HG03108 (cell line): ENCODE data around the gene KIRREL3.
A peak's percentile ranks its signal among the peaks of the same experiment; 100 is the strongest.

Experiments
- ATAC-seq: cut with Tn5 transposase; IDR thresholded peaks from one replicate; pipeline ENCODE4 v1.9.1; 2021; ENCODE audit warnings: moderate library complexity; ENCODE audit not compliant: unreplicated experiment

KIRREL3 gene

DNA sequence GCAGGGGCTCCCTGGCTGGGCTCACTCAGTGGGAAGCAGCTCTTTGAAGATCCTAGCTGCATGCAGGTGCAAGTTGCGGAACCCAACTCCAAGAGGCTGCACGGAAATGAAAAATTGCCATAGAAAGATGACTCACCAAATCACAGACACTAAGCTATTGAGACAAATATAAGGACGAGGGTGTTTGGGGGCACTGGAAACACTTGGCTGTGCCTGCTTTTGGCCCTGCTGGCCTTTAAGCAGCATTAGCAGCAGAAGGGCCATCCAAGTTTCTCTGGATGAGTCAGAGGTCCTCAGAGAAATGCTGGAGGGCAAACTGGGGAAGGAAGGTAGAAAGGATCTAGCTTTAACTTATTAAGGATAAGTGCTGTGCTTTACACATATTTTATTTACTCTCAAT is 282.3 kb downstream of the KIRREL3 start:
- no peak for ATAC-seq

DNA sequence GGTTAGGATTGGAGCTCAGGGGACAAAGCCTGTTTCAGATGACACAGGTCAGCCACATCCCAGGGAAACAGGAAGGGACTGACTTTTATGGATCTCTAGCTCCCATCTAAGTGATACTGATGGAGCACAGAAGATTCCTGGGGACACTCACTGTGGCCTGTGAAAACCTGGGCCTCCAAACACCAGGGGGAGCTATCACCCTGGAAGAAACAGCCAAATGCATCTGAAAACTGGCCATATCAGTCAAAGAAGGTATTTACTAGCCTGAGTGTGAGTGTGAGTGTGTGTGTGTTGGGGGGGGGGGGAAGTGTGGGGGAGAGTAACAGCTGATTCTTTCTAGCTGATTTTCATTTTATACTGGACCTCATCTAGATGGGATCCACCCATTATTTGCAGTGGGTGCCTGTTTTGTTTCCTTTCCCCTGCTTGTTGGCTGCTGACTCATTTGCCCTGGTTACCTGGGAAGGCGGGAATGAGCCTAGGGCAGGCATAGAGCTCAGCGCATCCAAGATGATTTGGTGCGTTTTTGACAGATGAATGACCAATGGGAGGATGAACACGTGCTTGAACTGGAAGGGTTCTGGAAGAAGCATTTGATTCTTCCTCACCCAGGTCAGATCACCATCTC is 284.0 kb downstream of the KIRREL3 start:
- no peak for ATAC-seq

DNA sequence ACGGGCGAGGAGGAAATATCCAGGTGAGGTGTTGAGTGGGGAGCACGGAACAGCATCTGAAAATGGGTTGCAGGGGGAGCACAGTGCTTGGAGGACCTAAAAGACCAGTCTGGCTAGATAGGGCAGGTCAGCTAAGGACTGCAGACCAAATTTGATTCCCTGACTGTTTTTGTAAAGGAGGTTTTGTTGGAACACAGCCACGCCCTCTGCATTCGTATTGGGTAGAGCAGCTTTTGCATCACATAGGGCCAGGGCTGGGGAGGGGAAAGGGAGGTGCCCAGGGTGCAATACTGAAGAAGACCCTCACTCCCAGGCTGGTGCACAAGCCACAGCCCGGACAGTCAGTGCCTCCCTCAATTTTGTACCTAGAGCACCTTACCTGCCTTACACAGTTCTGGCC is 286.8 kb downstream of the KIRREL3 start:
- ATAC-seq: no peak

DNA sequence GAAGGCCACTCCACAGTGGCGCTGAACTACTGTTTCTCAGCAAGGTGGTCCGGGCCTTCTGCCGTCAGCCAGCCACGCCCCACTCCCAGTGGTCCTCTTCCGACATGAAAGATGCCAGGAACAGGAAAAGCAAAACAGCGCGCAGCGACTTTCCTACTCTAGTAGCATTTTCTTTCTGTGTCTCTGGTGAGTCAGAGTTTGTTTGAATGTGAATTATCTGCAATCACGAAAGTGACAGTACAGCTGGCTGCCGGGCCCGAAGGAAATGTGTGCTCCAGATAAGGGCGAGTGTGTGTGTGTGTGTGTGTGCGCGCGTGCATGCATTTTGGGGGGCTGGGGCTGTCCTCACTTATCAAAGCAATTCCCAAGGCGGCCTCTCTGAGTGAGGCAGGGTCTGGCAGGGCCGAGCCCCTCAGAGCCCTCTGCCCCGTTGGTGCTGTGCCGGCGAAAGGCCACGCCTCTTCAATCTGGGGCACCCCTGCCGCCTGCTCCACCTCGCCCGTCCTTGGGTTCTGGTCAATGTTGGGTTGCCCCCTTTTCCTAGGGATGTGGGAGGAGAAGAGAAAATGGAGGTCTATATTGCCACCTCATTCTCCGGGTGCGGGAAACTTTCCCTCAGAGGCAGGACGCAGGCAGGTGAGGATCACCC is 288.5 kb downstream of the KIRREL3 start:
- ATAC-seq: no peak

DNA sequence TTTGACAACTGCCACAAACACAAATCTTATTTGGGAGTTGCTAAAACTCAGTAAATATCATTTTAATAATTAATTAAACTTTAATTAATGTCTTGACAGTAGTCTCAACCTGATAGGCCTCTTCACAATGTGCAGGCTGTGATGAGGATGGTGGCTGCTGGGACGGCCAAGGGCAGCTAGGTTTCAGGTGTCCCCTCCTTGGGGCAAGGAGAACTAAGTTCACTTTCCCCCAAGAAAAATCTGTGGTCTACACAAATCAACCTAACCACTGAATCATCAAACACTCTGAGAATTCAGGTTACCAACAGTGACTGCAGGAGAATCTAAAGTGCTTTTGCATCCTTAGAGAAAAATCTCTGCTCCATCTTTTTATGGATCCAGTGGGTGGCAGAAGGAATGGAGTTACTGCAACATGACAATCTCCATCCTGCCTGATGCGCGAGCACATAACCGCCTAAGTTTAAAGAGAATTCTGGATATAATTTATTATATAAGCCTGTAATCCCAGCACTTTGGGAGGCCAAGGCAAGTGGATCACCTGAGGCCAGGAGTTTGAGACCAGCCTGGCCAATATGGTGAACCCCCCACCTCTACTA is 289.7 kb downstream of the KIRREL3 start:
- no peak for ATAC-seq

DNA sequence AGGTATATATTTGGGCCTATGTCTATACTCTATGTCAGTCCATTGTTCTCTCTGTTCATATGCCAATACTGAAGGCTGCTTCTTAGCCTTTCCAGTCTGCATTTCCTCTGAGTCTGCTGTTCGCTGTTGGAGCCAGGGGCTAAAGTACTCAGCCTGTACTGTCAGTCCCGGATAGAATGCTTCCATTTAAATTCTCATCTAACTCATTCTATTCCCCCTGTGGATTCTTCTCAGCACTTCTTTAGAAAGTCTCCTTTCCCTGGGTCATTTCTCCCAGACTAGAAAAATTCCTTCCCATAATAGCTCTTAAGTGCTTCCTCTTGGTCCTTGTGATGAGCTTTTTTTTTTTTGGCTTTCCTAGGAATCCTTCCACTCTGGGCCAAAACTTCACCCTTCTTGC is 293.1 kb downstream of the KIRREL3 start:
- no peak for ATAC-seq

DNA sequence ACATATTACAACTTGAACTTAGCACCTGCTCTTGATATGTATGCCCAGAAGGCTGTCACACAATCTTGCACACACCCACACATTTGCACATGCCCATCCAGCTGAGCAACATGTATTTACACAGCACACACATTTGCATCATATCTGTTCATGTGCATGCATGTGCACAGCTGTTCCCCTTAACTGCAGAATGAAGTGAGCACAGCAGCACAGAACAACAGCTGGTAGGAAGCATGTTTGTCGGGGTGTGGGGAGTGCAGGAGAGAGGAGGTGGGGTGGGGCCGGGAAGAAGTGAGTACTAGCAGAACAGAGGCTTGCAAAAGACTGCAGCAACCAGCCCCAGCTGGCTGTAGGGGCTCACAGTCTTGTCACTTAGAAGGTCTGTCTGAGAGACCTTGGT is 296.5 kb downstream of the KIRREL3 start:
- no peak for ATAC-seq

DNA sequence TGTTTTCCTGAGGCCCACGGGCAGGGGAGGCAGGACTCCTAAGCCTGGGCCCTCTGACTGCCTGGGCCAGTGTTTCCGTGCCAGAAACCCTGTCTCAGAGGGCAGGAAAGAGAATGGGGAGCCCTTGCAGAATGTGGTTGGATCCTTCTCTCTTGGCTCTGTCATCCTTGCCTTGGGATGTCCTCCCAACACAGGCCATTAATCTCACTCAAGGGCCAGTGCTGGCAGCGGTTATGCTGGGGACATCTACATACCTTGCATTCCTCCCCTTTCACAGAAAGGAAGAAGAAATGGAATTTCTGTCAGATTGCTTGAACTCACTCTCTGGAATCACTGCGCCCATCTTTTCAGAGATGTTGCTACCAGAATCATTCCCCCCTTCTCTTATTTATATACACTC is 296.9 kb downstream of the KIRREL3 start:
- ATAC-seq: no peak

DNA sequence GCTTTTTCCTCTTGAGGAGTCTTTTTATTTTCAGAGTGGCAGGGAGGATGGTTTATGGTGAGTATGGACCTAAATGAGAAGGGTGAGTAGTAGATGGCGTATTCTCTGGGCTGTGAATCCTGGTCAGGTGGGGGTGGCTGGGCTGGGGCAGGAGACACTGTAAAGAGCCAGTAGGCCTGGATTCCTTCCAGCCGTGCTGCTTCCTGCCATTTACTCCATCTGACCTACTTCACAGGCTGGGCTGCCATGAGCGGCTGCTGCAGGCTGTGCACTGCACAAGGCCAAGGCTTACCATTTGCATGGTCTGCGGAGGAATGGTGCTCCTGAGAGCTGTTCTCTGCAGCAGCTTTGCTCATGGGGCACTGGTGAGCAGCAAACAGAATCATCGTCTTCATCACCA is 297.6 kb downstream of the KIRREL3 start:
- ATAC-seq: no peak

DNA sequence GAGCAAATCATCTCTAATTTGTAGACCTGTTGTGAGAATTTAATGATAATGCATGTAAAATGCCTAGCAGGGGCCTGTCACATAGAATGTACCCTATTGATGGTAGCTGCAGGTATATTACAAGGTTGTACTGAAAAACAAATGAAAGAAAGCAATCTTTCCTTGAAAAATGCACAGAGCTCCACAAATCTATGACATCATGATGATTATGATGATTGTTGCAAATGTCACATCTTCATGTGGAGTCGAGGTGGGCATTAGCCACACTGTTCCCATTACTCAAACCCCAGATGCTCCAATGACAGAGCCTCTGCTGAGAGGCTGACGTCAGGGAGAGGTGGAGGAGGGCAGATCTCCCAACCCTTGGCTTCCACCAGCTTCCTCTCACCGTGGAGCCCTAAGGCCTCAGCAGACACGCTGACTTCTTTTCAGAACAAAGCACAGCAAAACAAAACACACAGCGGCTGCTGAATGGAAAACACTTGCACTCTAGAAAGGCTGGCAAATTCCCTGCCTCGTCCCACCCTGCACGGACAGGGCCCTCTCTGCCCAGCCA is 298.3 kb downstream of the KIRREL3 start:
- no peak for ATAC-seq

DNA sequence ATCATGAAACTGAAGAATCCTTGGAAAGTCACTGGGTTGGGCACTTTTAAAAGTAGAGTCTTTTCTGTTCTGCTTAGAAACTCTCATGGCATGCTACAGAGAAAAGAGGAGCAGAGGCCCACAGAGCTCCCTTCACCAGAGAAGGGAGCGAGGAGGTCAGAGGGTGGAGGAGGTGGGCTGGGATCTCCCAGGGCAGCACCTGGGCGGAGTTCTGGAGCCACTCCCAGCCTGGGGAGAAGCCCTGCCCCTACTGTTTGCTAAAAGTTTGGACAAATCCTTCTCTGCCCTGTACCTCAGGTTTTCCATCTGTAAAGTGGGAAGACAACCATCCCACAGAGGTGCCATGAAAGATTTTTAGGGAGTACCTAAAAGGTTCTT is 299.1 kb downstream of the KIRREL3 start:
- no peak for ATAC-seq

DNA sequence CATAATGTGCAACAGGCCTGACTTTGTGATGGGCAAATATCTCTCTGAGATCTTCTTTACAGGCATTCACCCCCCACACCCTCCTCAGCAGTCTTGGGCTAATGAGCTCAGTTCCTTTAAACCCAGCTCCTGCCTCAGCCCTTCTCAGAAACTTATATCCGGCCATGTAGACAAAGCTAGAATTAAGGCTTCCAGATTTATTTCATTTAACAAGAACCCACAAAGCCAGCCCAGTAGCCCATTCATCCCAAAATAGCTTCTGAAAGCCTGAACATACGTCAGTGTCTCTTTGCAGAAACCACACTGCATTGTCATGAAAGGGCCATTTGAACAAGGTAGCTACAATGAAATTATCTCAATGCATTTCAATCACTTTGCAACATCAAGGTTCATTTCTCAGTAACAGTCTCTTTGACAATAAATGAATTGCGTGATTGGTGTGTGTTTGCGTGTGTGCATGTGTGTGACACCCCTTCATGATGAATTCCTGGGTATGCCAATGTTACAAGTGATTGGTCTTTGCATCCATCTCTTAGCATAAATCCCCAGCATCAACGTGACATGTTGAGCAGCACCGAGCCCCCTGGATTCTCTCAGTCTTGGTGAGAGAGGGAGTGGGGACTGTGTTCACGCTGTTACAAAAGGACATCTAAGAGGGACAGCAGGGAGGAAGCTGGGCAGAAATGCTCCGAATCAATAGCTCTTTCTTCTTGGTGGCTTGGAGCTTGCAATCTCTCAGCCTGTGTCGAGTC is 299.6 kb downstream of the KIRREL3 start:
- peak; percentile 61 for ATAC-seq

DNA sequence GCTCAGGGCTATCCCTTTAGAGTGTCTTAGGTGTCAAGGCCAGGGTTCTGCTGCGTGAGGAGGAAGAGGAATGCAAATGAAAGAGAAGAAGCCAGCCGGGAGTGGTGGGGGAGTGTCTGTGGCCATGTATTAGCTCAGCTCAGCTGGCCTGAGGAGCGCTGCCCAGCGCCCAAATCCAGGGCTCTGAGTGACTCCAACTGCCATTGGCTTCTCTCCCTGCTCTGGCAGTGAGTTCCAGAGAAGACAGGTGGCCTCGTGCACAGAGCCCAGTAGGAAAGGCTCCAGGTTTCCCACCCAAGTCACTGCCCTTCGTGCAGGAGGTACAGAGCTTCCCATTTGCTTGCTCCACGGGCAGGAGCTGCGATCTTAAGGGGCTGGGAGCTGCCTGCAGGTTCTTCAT is 302.0 kb downstream of the KIRREL3 start:
- ATAC-seq: no peak

DNA sequence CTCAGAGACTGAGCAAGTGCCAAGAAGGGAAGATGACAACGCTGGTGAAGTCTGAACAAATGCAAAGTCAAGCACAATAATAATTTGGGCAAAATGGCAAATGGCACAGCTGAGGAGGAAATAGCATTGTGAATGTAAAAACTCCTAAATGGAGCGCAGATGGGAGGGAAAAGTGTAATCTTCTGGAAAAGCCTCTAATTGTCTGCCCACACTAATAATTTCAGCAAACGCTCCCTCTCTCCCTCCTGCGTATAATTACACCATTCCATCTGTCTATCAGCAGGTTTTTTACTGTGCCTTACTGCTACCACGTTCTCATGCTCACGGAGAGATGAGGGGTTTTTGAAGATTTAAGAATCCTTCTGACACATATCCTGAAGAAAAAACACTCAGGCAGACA is 302.6 kb downstream of the KIRREL3 start:
- ATAC-seq: no peak

DNA sequence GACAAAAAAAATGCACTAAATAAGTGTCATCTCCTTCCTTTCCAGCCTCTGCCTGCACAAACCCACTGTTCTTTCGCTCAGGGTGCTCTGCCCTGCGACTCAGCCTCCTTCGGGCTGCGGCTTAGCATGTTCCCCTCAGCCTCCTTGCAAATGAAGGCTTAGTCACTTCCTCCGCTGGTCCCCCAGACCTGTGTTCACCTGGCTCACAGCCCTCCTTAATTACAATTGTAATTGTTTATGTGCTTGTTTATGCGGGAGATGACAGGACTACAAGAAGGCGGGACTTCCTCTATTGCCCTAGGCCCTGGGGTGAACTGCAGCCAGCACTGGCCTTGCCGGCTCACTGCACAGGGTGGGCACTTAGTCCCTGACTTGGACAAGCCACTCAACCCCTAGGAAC is 303.6 kb downstream of the KIRREL3 start:
- no peak for ATAC-seq

DNA sequence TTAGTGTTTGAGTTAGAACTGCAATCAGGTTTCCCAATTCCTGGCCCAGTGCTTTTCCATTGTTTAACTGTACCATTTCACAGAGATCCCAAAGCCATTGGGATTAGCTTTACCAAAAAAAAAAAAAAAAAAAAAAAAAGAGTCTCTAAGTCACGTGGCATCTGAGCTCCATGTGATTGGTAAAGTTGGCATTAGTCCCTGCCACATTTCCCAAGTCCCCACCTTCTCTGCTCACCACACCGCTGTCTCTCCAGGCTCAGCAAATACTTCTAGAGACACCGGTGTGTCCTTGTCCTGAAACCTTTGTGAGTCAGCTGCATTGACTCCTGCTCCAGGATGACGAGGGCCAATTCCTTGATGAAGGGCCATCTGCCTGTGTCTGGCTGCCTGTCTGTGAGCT is 305.3 kb downstream of the KIRREL3 start:
- ATAC-seq: no peak

DNA sequence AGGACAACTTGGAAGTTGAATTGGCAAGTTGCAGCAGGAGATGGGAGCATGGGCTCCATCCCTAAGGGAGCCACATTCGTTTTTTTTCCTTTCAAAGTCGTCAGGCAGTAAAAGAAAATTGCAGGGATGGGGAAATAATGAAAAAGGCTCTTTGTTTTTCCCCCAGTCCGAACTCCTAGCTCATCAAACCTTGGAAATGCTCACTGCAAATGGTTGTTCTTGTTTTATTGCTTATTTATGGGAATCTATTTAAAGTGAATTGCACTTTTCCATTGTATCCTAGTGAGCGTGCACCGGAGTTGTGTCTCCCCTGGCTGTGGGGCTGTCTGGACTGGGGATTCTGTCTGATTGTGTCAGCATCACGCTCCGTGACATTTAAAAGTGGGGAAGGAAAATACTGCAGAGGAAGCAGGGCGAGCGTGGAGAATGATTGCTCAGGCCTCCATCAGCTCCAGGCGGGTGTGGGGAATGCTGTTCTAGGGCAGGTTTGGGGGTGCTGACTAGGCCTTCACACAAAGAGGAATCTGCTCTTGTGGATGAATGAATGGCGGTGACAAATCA is 306.4 kb downstream of the KIRREL3 start:
- no peak for ATAC-seq

DNA sequence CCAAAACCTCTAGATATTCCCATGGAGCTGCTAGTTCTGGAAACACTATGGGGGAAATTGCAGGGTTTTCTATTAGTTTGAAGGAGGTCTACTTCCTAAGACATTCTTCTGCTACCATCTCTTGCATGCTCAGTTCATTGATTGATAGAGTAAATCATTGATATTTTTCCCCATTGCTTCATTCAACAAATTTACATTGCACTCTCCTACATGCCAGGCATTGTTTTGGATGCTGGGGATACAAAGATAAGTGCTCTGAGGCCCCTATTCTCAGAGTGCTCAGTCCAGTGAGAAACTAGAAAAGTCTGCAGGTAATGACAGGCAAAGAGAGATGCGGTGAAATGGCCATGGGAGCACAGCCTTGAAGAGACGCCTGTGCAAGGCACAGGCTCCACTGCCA is 313.1 kb downstream of the KIRREL3 start:
- no peak for ATAC-seq

DNA sequence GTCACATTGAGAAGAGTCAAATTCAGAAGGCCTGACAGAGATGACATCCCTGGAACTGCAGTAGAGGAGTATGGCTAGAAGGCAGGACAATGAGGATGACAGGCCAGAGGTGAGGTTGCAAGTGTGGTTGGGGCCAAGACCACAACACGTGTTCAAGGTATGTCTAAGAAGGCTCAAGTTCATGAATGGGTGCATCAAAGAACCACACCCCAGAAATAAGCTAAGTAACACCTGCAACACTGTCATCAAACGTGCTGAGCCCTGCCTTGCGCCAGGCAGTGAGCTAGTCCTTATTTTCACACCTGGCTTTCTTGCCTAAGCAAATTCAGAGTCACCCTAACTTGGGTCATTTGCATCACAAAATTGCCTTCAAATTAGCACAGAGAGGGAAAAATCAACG is 313.6 kb downstream of the KIRREL3 start:
- ATAC-seq: no peak

DNA sequence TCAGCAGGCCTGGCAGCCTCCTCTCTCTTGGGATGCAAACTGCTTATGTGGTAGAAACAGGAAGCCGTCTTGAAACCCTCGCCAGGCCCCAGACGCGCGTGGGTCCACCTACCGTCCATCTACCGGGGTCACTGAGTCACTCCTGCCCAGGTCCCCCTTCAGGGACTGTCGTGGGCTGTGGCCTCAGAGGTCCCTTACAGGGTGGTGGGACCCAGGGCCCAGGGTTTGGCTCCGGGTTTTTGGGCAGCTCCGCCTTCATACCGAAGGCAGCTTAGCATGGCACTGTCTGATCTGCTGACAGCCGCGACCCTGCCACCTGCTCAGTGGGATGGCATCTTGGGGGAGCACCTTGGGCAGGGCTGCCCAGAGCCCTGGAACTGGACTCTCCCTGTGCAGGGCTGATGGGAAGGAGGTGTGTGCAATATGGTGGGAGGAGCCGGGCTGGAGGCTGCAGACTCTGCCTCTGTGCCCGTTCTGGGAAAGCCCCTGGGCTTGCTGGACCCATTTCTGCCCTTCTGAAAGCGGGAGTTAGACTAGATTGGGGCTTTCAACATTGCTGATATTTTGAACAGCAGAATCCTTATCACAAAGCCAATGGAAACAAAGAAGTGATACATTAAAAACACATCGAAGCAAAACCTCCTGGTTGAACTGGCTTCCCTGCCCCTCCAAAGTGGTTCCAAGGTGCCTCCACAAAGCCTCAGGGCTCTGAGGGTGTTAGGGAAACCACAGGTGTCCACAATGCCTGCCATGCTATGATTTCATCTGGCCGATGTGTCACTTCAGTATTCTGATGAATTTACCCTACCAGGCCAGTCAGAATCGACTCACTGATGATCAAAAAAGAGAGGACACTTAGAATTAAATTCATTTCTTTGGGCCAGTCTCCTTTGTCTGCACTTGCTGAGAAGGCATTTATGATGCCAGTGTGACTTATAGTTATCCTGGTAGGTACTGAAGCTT is 316.5 kb downstream of the KIRREL3 start:
- ATAC-seq: no peak
